ENCODE measurements around the gene NPFFR1.

Gene NPFFR1

DNA sequence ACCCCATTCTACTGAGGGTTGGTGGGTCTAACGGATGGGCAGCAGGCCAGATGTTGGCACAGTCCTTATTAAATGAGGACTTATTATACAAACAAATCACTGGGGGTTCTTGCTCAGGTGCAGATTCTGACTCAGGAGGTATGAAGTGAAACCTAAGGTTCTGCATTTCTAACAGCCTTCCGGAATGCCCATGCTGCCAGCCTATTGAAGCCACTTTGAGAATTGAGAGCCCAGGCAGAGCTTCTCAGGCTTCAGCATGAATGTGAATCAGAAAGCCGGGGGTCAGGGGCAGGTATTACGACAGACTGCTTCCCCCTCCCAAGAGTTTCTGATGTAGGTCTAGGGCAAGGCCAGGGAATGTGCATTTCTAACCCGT, 34.1 kb upstream of the NPFFR1 start:
- DNase-seq (ENCODE audit: low read depth, low spot score), result no peak
- ChIA-PET POLR2A (no interaction called here), CTCF (interaction anchor here (1.1 kb wide), 1 partner anchor 42 kb away, joined by 3 read pairs; no protein-coding TSS in a partner anchor)
- H3K4me3 ChIP-seq (ENCODE audit: low read depth, low read length), result no peak overlapping the region
- TF ChIP-seq, protein P1, sequence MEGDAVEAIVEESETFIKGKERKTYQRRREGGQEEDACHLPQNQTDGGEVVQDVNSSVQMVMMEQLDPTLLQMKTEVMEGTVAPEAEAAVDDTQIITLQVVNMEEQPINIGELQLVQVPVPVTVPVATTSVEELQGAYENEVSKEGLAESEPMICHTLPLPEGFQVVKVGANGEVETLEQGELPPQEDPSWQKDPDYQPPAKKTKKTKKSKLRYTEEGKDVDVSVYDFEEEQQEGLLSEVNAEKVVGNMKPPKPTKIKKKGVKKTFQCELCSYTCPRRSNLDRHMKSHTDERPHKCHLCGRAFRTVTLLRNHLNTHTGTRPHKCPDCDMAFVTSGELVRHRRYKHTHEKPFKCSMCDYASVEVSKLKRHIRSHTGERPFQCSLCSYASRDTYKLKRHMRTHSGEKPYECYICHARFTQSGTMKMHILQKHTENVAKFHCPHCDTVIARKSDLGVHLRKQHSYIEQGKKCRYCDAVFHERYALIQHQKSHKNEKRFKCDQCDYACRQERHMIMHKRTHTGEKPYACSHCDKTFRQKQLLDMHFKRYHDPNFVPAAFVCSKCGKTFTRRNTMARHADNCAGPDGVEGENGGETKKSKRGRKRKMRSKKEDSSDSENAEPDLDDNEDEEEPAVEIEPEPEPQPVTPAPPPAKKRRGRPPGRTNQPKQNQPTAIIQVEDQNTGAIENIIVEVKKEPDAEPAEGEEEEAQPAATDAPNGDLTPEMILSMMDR (IDR thresholded peaks at IDR 0.05; ENCODE audit: insufficient read depth, low read length, missing control alignments), result no peak

DNA sequence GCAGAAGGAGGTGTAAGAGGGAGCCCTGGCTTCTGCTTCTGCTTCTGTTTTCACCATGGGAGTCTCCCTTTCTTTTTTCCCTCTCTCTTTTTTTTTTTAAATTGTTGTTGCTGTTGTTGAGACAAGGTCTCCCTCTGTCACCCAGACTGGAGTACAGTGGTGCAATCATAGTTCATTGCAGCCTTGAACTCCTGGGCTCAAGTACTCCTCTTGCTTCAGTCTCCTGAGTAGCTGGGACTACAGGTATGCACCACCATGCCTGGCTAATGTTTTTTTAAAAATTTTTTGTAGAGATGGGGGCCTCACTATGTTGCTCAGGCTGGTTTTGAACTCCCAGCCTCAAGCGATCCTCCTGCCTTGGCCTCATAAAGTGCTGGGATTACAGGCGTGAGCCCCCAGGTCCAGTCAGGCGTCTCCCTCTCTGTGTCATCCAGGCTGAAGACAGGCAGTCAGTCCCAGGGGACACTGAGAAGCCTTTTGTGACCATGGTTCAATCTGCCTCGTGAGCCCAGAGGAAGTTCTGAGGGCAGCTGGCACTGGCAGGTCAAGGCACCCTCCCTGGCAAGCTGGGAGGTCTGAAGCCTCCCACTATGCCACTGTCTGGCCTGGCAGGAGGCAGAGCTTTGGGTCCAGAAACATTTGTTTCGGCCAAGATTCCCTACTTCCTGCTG, 33.6 kb upstream of the NPFFR1 start:
- ChIA-PET POLR2A (no interaction called here), CTCF (no interaction called here)
- TF ChIP-seq, protein P1 (IDR thresholded peaks at IDR 0.05; ENCODE audit: insufficient read depth, low read length, missing control alignments), result no peak
- no peak overlapping the region for H3K4me3 ChIP-seq (ENCODE audit: low read depth, low read length)
- no peak for DNase-seq (ENCODE audit: low read depth, low spot score)

DNA sequence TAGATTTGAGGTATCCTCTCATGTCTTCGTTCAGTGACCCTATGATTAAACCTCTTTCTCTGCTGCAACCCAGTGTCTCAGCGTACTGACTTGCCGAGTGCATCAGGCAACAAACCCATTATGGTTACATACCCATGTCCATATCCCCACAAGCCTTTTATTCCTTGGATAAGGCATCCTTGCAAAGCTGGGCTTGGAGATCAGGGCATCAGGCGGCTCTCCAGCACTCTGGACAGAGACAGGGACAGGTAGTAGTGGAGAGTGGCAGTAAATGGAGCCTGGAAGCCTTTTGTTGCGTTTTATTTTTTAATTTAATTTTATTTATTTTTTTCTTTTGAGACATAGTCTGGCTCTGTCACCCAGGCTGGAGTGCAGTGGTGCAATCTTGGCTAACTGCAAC, 32.0 kb upstream of the NPFFR1 start:
- TF ChIP-seq, protein P1 (IDR thresholded peaks at IDR 0.05; ENCODE audit: insufficient read depth, low read length, missing control alignments), result no peak
- no peak for DNase-seq (ENCODE audit: low read depth, low spot score)
- ChIA-PET CTCF (interaction anchor here (0.9 to 1.0 kb wide), 2 partner anchors 23 to 49 kb away, joined by 3 read pairs; no protein-coding TSS in a partner anchor), POLR2A (no interaction called here)
- no peak overlapping the region for H3K4me3 ChIP-seq (ENCODE audit: low read depth, low read length)

DNA sequence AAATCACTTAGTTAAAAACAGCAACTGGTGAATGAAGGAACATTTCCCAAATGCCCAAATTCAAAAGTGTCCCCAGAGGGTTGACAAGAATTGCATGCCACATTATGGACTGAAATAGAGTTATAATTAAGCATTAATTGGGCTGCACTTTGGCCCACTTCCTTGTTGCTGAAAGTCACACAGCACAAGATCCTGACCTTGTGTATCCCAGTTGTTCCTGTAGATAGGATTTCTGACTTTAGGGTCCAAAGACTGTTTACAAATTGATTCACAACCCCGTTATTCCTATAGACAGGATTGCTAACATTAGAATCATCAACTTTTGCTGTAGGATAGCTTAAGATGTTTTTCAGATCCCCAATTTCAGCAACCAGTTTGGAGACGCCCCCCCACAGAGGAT, 31.5 kb upstream of the NPFFR1 start:
- TF ChIP-seq, protein P1 (IDR thresholded peaks at IDR 0.05; ENCODE audit: insufficient read depth, low read length, missing control alignments), result no peak
- no peak overlapping the region for H3K4me3 ChIP-seq (ENCODE audit: low read depth, low read length)
- no peak for DNase-seq (ENCODE audit: low read depth, low spot score)
- CTCF ChIA-PET, result interaction anchor here (1.0 kb wide), 1 partner anchor 23 kb away, joined by 3 read pairs; no protein-coding TSS in a partner anchor
- POLR2A ChIA-PET, result no interaction called here

DNA sequence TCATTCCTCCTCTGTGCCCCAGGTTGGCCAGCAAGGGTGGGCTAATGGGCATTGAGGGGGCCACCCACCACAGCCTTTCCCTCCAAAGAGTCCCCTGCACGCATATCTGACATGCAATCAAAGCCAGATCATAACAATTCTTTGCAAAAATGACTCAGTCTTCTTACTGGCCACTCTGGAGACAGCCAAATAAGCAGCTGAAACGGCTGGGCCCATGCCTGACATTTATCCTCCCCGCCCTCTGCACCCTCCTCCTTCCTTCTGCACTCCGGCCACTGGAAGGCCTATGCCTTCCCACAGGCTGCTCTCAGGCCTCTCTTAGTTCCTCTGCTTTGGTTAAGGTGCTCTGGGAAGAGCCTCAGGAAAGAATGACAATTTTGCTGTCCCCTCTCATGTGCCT, 29.2 kb upstream of the NPFFR1 start:
- H3K4me3 ChIP-seq (ENCODE audit: low read depth, low read length), result no peak overlapping the region
- CTCF ChIA-PET, result interaction anchor here (1.5 to 2.1 kb wide), 2 partner anchors 52 to 91 kb away, joined by 3 to 4 read pairs; no protein-coding TSS in a partner anchor
- DNase-seq (ENCODE audit: low read depth, low spot score), result no peak
- TF ChIP-seq, protein P1 (IDR thresholded peaks at IDR 0.05; ENCODE audit: insufficient read depth, low read length, missing control alignments), result no peak
- POLR2A ChIA-PET, result no interaction called here

DNA sequence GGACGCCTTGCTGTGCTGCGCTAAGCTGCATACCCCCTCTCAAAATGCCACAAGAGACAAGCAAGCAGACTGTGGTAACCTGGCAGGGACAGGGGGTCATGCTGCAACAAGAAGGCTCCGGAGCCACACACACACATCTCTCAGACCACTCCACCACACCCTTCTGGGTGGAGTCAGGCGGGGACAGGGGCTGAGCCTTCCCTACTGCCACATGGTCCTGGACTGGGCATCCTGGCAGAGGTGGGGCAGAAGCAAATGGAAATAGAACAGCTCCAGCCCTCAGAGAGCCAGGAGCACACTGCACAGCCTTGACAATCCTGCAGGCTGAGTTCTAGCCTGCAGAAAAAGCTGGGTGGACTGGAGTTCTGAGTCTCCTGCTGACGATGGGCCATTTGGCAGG, 28.4 kb upstream of the NPFFR1 start:
- ChIA-PET CTCF (interaction anchor here (1.5 to 2.1 kb wide), 2 partner anchors 52 to 91 kb away, joined by 3 to 4 read pairs; no protein-coding TSS in a partner anchor), POLR2A (no interaction called here)
- no peak overlapping the region for H3K4me3 ChIP-seq (ENCODE audit: low read depth, low read length)

More for the DNA sequence above, 28.4 kb upstream of the NPFFR1 start:
- DNase-seq (ENCODE audit: low read depth, low spot score), result no peak
- TF ChIP-seq, protein P1 (IDR thresholded peaks at IDR 0.05; ENCODE audit: insufficient read depth, low read length, missing control alignments), result no peak

Measured in AG04449 (cell line).